IMR-90 (cell line): ENCODE measurements around the gene DNMT3A. TPM values are rescaled to one million over a fixed set of nuclear protein-coding genes. Genes with fewer than 3 reads are reported as not detected.

Experiments used
- ATAC-seq: fragments of 200-7000 bp; cut with Tn5 transposase; 2 replicates; pipeline ENCODE4 v1.9.1; 2020; ENCODE audit warnings: low read depth, mild to moderate bottlenecking, moderate library complexity
- BruUV-seq: library from RNA; stranded (reverse); fragments of 400-500 nt; replicated peaks from 2 replicates; lab custom pipeline; 2021; lab: Mats Ljungman, UMichigan
- CTCF ChIA-PET: fragments of 300-600 bp; formaldehyde crosslinking; extraction: SDS; loops from one replicate; lab custom pipeline; 2021; ENCODE audit warnings: antibody characterized with exemption; lab: Yijun Ruan, JAX
- POLR2A ChIA-PET: fragments of 300-600 bp; sonication (Branson Sonifier 250); formaldehyde crosslinking; loops from one replicate; lab custom pipeline; 2022; ENCODE audit warnings: antibody characterized with exemption; ENCODE audit not compliant: unreplicated experiment; lab: Charles Lee
- DNase-seq: peaks from one replicate; pipeline ENCODE4 v3.0.0; 2013
- H2AFZ ChIP-seq: replicated peaks from 2 replicates; pipeline ENCODE3; 2013; ENCODE audit warnings: low read length, mild to moderate bottlenecking; ENCODE audit not compliant: poor library complexity
- H2AK5ac ChIP-seq: 2 replicates; pipeline ENCODE4 v1.6.1; 2013; ENCODE audit warnings: low read depth, low read length, inconsistent platforms
- H2AK9ac ChIP-seq: replicated peaks from 2 replicates; pipeline ENCODE3; 2013; ENCODE audit warnings: mild to moderate bottlenecking, low read depth, low read length, moderate library complexity; ENCODE audit not compliant: poor library complexity
- H2BK120ac ChIP-seq: 2 replicates; pipeline ENCODE4 v1.6.1; 2013; ENCODE audit warnings: low read depth, low read length, inconsistent platforms
- H2BK15ac ChIP-seq: 3 replicates; pipeline ENCODE4 v1.6.1; 2013; ENCODE audit warnings: low read depth, low read length, inconsistent platforms
- H2BK20ac ChIP-seq: 2 replicates; pipeline ENCODE4 v1.6.1; 2013; ENCODE audit warnings: low read depth, mild to moderate bottlenecking, inconsistent platforms, low read length, moderate library complexity
- H2BK5ac ChIP-seq: 2 replicates; pipeline ENCODE4 v1.6.1; 2013; ENCODE audit warnings: mild to moderate bottlenecking, low read depth, low read length, inconsistent platforms; ENCODE audit not compliant: poor library complexity, severe bottlenecking
- H3K14ac ChIP-seq: replicated peaks from 2 replicates; pipeline ENCODE4 v1.6.1; 2013; ENCODE audit warnings: low read depth, low read length, inconsistent platforms
- H3K18ac ChIP-seq: 2 replicates; pipeline ENCODE4 v1.6.1; 2013; ENCODE audit warnings: low read depth, low read length, control low read depth
- H3K23ac ChIP-seq: 2 replicates; pipeline ENCODE4 v1.6.1; 2013; ENCODE audit warnings: low read depth, low read length, inconsistent platforms
- H3K27ac ChIP-seq: 2 replicates; pipeline ENCODE4 v1.5.1; 2013; ENCODE audit warnings: mild to moderate bottlenecking, control low read depth, low read length; ENCODE audit not compliant: insufficient read depth
- H3K27me3 ChIP-seq: 2 replicates; pipeline ENCODE4 v1.6.1; 2013; ENCODE audit warnings: low read length; ENCODE audit not compliant: control insufficient read depth, insufficient read depth
- H3K36me3 ChIP-seq: 2 replicates; pipeline ENCODE4 v1.6.1; 2013; ENCODE audit warnings: low read length, mixed read lengths; ENCODE audit not compliant: control insufficient read depth, insufficient read depth
- H3K4ac ChIP-seq: 2 replicates; pipeline ENCODE4 v1.6.1; 2013; ENCODE audit warnings: low read depth, low read length, inconsistent platforms
- H3K4me1 ChIP-seq: 2 replicates; pipeline ENCODE4 v1.6.1; 2013; ENCODE audit warnings: low read length, mixed read lengths; ENCODE audit not compliant: control insufficient read depth, insufficient read depth
- H3K4me2 ChIP-seq: 2 replicates; pipeline ENCODE4 v1.6.1; 2013; ENCODE audit warnings: low read depth, mild to moderate bottlenecking, control low read depth, low read length, moderate library complexity
- H3K4me3 ChIP-seq: 2 replicates; pipeline ENCODE4 v1.5.1; 2013; ENCODE audit warnings: low read depth, mild to moderate bottlenecking, control low read depth, low read length, moderate library complexity; ENCODE audit not compliant: insufficient read depth
- H3K56ac ChIP-seq: 2 replicates; pipeline ENCODE4 v1.6.1; 2013; ENCODE audit warnings: low read length, inconsistent platforms; ENCODE audit not compliant: insufficient read depth; ENCODE audit errors: extremely low read depth
- H3K79me1 ChIP-seq, 2 experiments: 2 replicates each; pipeline ENCODE4 v1.6.1; 2013; ENCODE audit warnings: low read length in 2 of 2, inconsistent platforms in 1 of 2, low read depth in 1 of 2
- H3K9ac ChIP-seq: 2 replicates; pipeline ENCODE4 v1.6.1; 2013; ENCODE audit warnings: low read depth, low read length, control low read depth
- H3K9me1 ChIP-seq: 2 replicates; pipeline ENCODE4 v1.6.1; 2013; ENCODE audit warnings: low read length, inconsistent platforms; ENCODE audit not compliant: insufficient read depth
- H3K9me3 ChIP-seq: 2 replicates; pipeline ENCODE4 v1.6.1; 2013; ENCODE audit warnings: low read length; ENCODE audit not compliant: control insufficient read depth, insufficient read depth
- H4K20me1 ChIP-seq: 2 replicates; pipeline ENCODE4 v1.6.1; 2013; ENCODE audit warnings: low read length, inconsistent platforms; ENCODE audit not compliant: insufficient read depth
- H4K5ac ChIP-seq: 2 replicates; pipeline ENCODE4 v1.6.1; 2013; ENCODE audit warnings: mild to moderate bottlenecking, low read depth, low read length, control low read depth
- H4K8ac ChIP-seq, 2 experiments: 2 replicates each; pipeline ENCODE4 v1.6.1; 2013; ENCODE audit warnings: low read depth in 2 of 2, low read length in 2 of 2, control low read depth in 1 of 2, inconsistent platforms in 1 of 2
- H4K91ac ChIP-seq: 2 replicates; pipeline ENCODE4 v1.6.1; 2013; ENCODE audit warnings: low read depth, low read length, inconsistent platforms; ENCODE audit not compliant: insufficient read depth
- BHLHE40 ChIP-seq: fragments of 150-350 bp; IDR thresholded peaks from 2 replicates; pipeline ENCODE4 v1.6.1; 2016; ENCODE audit warnings: mild to moderate bottlenecking, low read depth, low read length
- CEBPB ChIP-seq: IDR thresholded peaks from 2 replicates; pipeline ENCODE4 v1.6.1; 2012; ENCODE audit warnings: low read depth, low read length, improper control_type of control experiment
- CHD1 ChIP-seq: IDR thresholded peaks from 2 replicates; pipeline ENCODE4 v1.6.1; 2012; ENCODE audit warnings: low read depth, low read length, improper control_type of control experiment
- CTCF ChIP-seq: conservative IDR thresholded peaks from 2 replicates; pipeline ENCODE4 v1.5.1; 2012; ENCODE audit warnings: mild to moderate bottlenecking, low read depth, low read length, improper control_type of control experiment
- FOS ChIP-seq: fragments of 150-350 bp; IDR thresholded peaks from 2 replicates; pipeline ENCODE4 v1.6.1; 2016; ENCODE audit warnings: low read depth, low read length
- NFE2L2 ChIP-seq: fragments of 150-350 bp; IDR thresholded peaks from 2 replicates; pipeline ENCODE4 v1.6.1; 2016; ENCODE audit warnings: low read depth, mild to moderate bottlenecking, low read length
- POLR2A ChIP-seq: IDR thresholded peaks from 2 replicates; pipeline ENCODE4 v1.6.1; 2012; ENCODE audit warnings: mild to moderate bottlenecking, low read depth, low read length
- RAD21 ChIP-seq: IDR thresholded peaks from 2 replicates; pipeline ENCODE4 v1.6.1; 2012; ENCODE audit warnings: low read length, improper control_type of control experiment
- RFX5 ChIP-seq: IDR thresholded peaks from 2 replicates; pipeline ENCODE4 v1.8.0; 2012; ENCODE audit warnings: low read depth, mild to moderate bottlenecking, low read length, moderate library complexity
- SMC3 ChIP-seq: fragments of 150-350 bp; IDR thresholded peaks from 2 replicates; pipeline ENCODE4 v1.6.1; 2016; ENCODE audit warnings: low read depth, mild to moderate bottlenecking, antibody characterized with exemption, low read length, moderate library complexity
- WGBS, 2 experiments: methylation state at CpG; one replicate each; pipeline versions ENCODE4 v1.1.5 to v1.1.7; 2013; ENCODE audit warnings: missing lambda C conversion rate in 2 of 2; ENCODE audit not compliant: insufficient read length in 1 of 2; ENCODE audit errors: extremely low coverage in 2 of 2; 5-methylcytosine and 5-hydroxymethylcytosine counted together
- dilution Hi-C: fragments of 300-500 bp; cut with HindIII; formaldehyde crosslinking; loops from one replicate; pipeline ENCODE4 v1.14.3; 2018; ENCODE audit warnings: low sequenced_read_pairs; ENCODE audit not compliant: unreplicated experiment
- in situ Hi-C: fragments of 300-500 bp; cut with MboI; formaldehyde crosslinking; loops from 3 replicates; pipeline ENCODE4 v1.14.3; 2019; ENCODE audit warnings: low sequenced_read_pairs, inconsistent platforms, mixed read lengths
- intact Hi-C: fragments of 100-400 bp; cut with micrococcal nuclease; formaldehyde crosslinking; loops from 2 replicates; pipeline ENCODE4 v1.10.0; 2022
- polyA plus RNA-seq, 3 experiments: library from polyadenylated mRNA; depleted of rRNA; stranded (reverse); fragments of >200 nt; gene quantifications; 2 replicates each; pipeline ENCODE4 v1.2.3, GENCODE V29; 2012; ENCODE audit warnings: low replicate concordance in 1 of 3
- total RNA-seq: library from RNA; depleted of rRNA; stranded (reverse); fragments of >200 nt; gene quantifications from 2 replicates; pipeline ENCODE4 v1.2.3, GENCODE V29; 2012
- TF ChIP-seq, protein P1 (sequence below): fragments of 150-350 bp; IDR thresholded peaks from 2 replicates; pipeline ENCODE4 v1.6.1; 2017; ENCODE audit warnings: mild to moderate bottlenecking, antibody characterized with exemption, low read length, low read depth
- TF ChIP-seq, protein P2 (sequence below): fragments of 150-350 bp; IDR thresholded peaks from 2 replicates; pipeline ENCODE4 v1.6.1; 2016; ENCODE audit warnings: low read depth, mild to moderate bottlenecking, low read length, moderate library complexity, borderline replicate concordance

DNMT3A gene
- total and polyA plus RNA-seq, 2 of the 4 experiments (the other 2 are of a cell fraction), result 4.4 to 9.7 TPM

DNA sequence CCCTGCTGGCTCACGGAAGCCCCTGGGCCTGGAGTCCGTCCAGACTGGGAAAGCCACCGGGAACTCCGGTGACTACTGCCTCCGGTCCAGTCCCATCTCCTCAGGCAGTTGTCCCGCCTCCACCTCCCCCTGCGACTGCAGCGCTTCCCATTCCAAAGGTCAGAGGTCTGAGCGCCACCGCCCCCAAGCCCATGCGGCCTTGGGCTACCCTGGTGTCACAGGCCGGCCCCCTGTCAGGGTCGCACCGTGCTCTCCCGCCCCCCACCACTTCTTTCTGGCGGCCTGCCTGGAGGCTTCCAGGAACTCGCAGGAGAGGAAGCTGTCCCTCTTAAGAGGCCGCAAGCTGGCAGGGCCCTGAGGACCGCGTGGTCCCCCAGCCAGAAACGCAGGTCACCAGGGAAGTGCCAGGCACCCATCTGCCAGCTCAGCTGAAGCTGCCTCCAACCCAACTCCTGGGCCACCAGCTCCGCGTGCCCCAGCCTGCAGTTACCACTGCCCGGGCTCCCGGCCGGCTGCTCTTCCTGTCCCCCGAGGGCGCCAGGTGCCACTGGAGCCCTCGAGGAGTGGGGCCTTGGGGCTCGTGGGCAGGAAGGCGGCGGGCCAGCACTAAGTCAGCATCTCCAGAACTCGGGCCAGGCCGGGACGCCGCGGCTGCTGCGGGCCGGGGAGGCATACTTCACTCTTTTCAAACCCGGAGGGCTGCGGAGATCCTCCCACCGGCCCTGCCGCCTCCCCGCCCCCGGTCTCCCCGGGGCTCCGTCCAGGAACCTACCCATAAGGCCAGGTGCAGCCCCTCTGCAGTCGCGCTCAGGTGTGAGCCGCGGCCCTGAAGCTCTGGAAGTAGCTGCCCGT lies 90.1 kb downstream of the DNMT3A start:
- Histone ChIP-seq H3K18ac (no peak overlapping the region; the same call in 1 of the 2 replicates), H3K23ac (no peak overlapping the region; the same call in 1 of the 2 replicates), H2BK20ac (no peak overlapping the region), H2BK5ac (no peak overlapping the region), H3K79me1 (0 out of 4 replicates have a peak, but pooled peaks cover 0 to 6% of the 10 kb centered on the region in 2 experiments), H3K4me1 (peaks cover 21% of the 10 kb centered on the region), H3K9me3 (no peaks in the 10 kb centered on the region), H3K9me1 (no peaks in the 10 kb centered on the region; the same call in 1 of the 2 replicates), H3K36me3 (peaks cover 29% of the 10 kb centered on the region), H4K20me1 (no peaks in the 10 kb centered on the region), H3K56ac (no peak overlapping the region), H3K4me3 (no peak overlapping the region; the same call in 1 of the 2 replicates), H2BK120ac (peak overlapping the region; percentile 4), H4K8ac (peak overlapping the region; percentile 58 to 86; a peak in 3 of 4 replicates), H4K91ac (peak overlapping the region; percentile 39), H3K14ac (0 out of 2 replicates have a peak overlapping the region, but pooled peaks have one; percentile 21), H3K4me2 (peak overlapping the region; percentile 67), H2AFZ (peak overlapping the region; percentile 90), H2AK9ac (peak overlapping the region; percentile 92), H4K5ac (peak overlapping the region; percentile 78; the same call in 1 of the 2 replicates), H3K4ac (peak overlapping the region; percentile 58), H3K9ac (peak overlapping the region; percentile 9; the same call in 1 of the 2 replicates), H3K27me3 (no peaks in the 10 kb centered on the region), H2AK5ac (peak overlapping the region; percentile 27), H2BK15ac (no peak overlapping the region), H3K27ac (no peak overlapping the region)
- dilution Hi-C loops, result no loop called here
- in situ Hi-C loops, result no loop called here
- BruUV-seq, result no TSS peak
- DNase-seq (peak; percentile 7), ATAC-seq (peak; percentile 43)
- TF ChIP-seq SMC3 (no peak), RFX5 (no peak), NFE2L2 (no peak), FOS (no peak), CTCF (no peak), POLR2A (no peak), BHLHE40 (no peak), RAD21 (no peak), CHD1 (no peak), CEBPB (no peak)
- TF ChIP-seq, protein P1, sequence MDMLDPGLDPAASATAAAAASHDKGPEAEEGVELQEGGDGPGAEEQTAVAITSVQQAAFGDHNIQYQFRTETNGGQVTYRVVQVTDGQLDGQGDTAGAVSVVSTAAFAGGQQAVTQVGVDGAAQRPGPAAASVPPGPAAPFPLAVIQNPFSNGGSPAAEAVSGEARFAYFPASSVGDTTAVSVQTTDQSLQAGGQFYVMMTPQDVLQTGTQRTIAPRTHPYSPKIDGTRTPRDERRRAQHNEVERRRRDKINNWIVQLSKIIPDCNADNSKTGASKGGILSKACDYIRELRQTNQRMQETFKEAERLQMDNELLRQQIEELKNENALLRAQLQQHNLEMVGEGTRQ, result no peak
- TF ChIP-seq, protein P2, sequence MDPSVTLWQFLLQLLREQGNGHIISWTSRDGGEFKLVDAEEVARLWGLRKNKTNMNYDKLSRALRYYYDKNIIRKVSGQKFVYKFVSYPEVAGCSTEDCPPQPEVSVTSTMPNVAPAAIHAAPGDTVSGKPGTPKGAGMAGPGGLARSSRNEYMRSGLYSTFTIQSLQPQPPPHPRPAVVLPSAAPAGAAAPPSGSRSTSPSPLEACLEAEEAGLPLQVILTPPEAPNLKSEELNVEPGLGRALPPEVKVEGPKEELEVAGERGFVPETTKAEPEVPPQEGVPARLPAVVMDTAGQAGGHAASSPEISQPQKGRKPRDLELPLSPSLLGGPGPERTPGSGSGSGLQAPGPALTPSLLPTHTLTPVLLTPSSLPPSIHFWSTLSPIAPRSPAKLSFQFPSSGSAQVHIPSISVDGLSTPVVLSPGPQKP, result no peak
- 21% methylated on average over 25 of the region's 52 CpGs; no CpG with 5 or more reads in 1 of the 2 experiments for WGBS, 2 experiments
- CTCF ChIA-PET, result no interaction called here
- POLR2A ChIA-PET, result no interaction called here
- intact Hi-C loops, result loop anchor here (10.0 kb wide), 1 partner anchor 313 kb away; no protein-coding TSS in a partner anchor
